Uterus (tissue), 4 donors: ENCODE results near the gene NFIA. TPM values are rescaled to one million over a fixed set of nuclear protein-coding genes. Genes with fewer than 3 reads are reported as not detected.
A peak's percentile ranks its signal among the peaks of the same experiment; 100 is the strongest.

Experiments used
- DNase-seq, 2 donors: peaks; one replicate each; pipeline ENCODE4 v3.0.0-alpha.2; 2019 to 2020
- H3K27ac ChIP-seq, 2 donors: fragments of 200-600 bp; sonication (generic); 1 replicate in 1 of 2; 2 replicates in 1 of 2; pipeline ENCODE4 v1.5.1; 2016 to 2018
- H3K27me3 ChIP-seq, 2 donors: fragments of 200-600 bp; sonication (generic); one replicate each; pipeline ENCODE4 v1.5.1; 2018 to 2019; ENCODE audit warnings: control low read depth in 1 of 2
- H3K36me3 ChIP-seq, 2 donors: fragments of 200-600 bp; sonication (generic); one replicate each; pipeline ENCODE4 v1.5.1; 2019; ENCODE audit warnings: control low read depth in 1 of 2
- H3K4me1 ChIP-seq, 2 donors: fragments of 200-600 bp; sonication (generic); one replicate each; pipeline ENCODE4 v1.5.1; 2018 to 2019; ENCODE audit warnings: control low read depth in 1 of 2
- H3K4me3 ChIP-seq, 2 donors: fragments of 200-600 bp; sonication (generic); 1 replicate in 1 of 2; 2 replicates in 1 of 2; pipeline ENCODE4 v1.5.1; 2018 to 2019; ENCODE audit warnings: mild to moderate bottlenecking in 1 of 2
- H3K9me3 ChIP-seq, 2 donors: fragments of 200-600 bp; sonication (generic); one replicate each; pipeline ENCODE4 v1.5.1; 2019; ENCODE audit warnings: control low read depth in 1 of 2
- POLR2A ChIP-seq, 2 donors: fragments of 450-650 bp; IDR thresholded peaks; one replicate each; pipeline ENCODE4 v1.6.1; 2016; ENCODE audit warnings: antibody characterized with exemption in 2 of 2, mild to moderate bottlenecking in 1 of 2, moderate library complexity in 1 of 2
- intact Hi-C: fragments of 100-400 bp; cut with DNase I; formaldehyde crosslinking; loops from one replicate; pipeline ENCODE4 v1.15.1; 2023; ENCODE audit warnings: low total_unique reads
- total RNA-seq, 4 donors: library from RNA; depleted of rRNA in 3 of 4; stranded (reverse); fragments of >200 nt in 3 of 4; gene quantifications; one replicate each; pipeline versions ENCODE4 v1.1.0 to v1.2.4, GENCODE V29; 2014 to 2023
- TF ChIP-seq, protein P1 (sequence below), 4 experiments: fragments of 200-600 bp in 2 of 4; fragments of 450-650 bp in 2 of 4; sonication (generic) in 2 of 4; IDR thresholded peaks; one replicate each; pipeline ENCODE4 v1.5.1; 2016 to 2019; ENCODE audit warnings: antibody characterized with exemption in 4 of 4, mild to moderate bottlenecking in 2 of 4, moderate library complexity in 1 of 4
- donor health status: DM: yes; HTN: yes; CAD: no.

The NFIA gene
- total RNA-seq, 4 donors from 2014 or later = 49.2 to 116 (median 64.9) TPM

DNA sequence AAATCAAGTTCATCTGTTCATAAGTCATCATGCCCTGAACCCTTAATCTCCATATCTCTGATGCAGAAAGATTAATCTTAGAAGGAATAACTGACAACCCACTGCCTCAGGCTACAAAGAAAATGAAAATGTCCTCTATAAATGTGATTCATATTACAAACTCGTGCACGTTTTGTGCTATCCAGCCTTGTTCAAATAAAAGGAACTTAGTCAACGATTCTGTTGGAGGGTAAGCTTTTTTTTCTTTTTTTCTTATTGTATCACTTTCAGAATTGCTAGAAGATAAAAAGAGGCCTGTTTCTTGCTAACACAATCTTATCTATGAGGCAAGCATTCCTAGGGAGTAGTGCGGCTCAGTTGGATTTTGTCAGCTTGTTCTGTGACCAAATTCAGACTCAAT is 414.1 kb downstream of the NFIA start:
- H3K4me3 ChIP-seq = no peak overlapping the region
- peak overlapping the region in 1 of 2 donors; percentile 9 for H3K27ac ChIP-seq
- H3K4me1 ChIP-seq = no peaks in the 10 kb centered on the region
- no peak for DNase-seq
- no peaks in the 10 kb centered on the region for H3K9me3 ChIP-seq
- no peaks in the 10 kb centered on the region for H3K36me3 ChIP-seq
- intact Hi-C loops = no loop called here
- no peak for TF ChIP-seq POLR2A (IDR thresholded peaks at IDR 0.05)
- no peaks in the 10 kb centered on the region for H3K27me3 ChIP-seq

DNA sequence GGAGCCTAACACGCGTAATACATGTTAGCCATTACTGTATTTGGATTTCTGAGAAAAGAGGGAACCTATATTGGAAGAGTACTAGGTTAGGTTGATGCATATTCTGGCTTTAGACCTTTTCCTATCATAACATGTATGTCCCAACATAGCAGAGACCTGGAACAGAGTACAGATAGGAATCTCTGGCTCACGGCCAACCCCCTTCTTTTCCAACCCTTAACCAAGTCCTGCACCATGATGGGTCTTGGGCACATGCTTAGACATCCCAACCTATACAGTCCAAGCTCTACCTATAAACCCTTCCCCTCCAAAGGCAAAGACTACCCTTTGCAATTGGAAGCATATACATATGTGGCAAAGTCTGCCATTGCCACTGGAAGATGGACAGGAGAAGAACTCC is 414.7 kb downstream of the NFIA start:
- peak overlapping the region in 1 of 2 donors; percentile 9 for H3K27ac ChIP-seq
- no peaks in the 10 kb centered on the region for H3K4me1 ChIP-seq
- no peaks in the 10 kb centered on the region for H3K9me3 ChIP-seq
- TF ChIP-seq POLR2A (IDR thresholded peaks at IDR 0.05) = no peak
- TF ChIP-seq, protein P1, sequence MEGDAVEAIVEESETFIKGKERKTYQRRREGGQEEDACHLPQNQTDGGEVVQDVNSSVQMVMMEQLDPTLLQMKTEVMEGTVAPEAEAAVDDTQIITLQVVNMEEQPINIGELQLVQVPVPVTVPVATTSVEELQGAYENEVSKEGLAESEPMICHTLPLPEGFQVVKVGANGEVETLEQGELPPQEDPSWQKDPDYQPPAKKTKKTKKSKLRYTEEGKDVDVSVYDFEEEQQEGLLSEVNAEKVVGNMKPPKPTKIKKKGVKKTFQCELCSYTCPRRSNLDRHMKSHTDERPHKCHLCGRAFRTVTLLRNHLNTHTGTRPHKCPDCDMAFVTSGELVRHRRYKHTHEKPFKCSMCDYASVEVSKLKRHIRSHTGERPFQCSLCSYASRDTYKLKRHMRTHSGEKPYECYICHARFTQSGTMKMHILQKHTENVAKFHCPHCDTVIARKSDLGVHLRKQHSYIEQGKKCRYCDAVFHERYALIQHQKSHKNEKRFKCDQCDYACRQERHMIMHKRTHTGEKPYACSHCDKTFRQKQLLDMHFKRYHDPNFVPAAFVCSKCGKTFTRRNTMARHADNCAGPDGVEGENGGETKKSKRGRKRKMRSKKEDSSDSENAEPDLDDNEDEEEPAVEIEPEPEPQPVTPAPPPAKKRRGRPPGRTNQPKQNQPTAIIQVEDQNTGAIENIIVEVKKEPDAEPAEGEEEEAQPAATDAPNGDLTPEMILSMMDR (IDR thresholded peaks at IDR 0.05) = no peak
- H3K27me3 ChIP-seq = no peaks in the 10 kb centered on the region
- intact Hi-C loops = no loop called here
- no peaks in the 10 kb centered on the region for H3K36me3 ChIP-seq
- H3K4me3 ChIP-seq = no peak overlapping the region
- no peak for DNase-seq

- no peak for DNase-seq
- intact Hi-C loops = no loop called here
- H3K9me3 ChIP-seq = no peaks in the 10 kb centered on the region
- no peak overlapping the region for H3K4me3 ChIP-seq
- no peaks in the 10 kb centered on the region for H3K27me3 ChIP-seq
- H3K4me1 ChIP-seq = no peaks in the 10 kb centered on the region
- H3K36me3 ChIP-seq = no peaks in the 10 kb centered on the region
- no peak for TF ChIP-seq POLR2A (IDR thresholded peaks at IDR 0.05)
- TF ChIP-seq, protein P1 (IDR thresholded peaks at IDR 0.05) = no peak
- no peak overlapping the region for H3K27ac ChIP-seq
Observed at GRCh38 chr1:61498342-61498741, 416.0 kb downstream of the NFIA start.

DNA sequence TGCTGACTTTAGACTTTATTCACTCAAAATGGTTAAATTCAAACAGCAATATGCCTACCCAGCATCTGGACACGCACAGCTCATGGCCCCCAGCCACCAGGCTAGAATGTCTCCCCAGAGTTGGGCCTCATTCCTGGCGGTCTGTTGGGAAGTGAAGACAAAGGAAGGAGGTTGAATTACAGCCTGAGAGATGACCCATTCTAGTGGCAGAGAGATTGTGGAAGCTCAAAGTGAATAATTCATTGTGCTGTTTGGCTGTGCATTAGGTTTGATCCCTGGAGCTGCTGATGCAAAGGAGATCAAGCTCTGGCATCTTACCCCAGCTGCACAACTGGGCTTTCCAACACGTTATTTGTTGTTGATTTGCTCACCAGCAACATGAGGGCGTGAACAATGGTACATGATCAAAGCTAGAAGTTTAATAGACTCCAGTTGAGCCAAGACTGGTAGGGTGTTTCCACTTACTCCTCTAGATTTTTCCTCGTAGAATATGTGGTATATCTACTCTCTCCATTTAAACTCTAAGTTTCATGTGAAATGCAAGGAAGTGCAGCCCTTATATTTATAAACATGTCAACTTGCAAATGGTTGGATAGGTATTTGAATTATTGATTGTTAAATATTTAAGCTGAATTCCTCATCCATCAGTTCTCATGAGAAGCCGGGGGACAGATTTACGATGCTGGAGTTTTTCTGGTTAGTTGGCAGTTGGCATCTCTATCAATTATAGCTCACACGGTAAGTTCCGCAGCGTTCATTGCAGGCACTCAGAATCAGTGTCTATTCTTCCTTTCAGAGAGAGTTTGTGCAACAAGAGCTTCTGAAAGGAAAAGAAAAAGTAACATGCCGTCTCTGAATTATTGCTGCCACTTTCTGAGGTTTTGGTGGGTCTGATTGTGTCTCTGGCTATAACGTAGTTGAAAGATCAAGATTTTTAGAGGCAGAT is 419.9 kb downstream of the NFIA start:
- no peaks in the 10 kb centered on the region for H3K27me3 ChIP-seq
- no peaks in the 10 kb centered on the region for H3K9me3 ChIP-seq
- H3K27ac ChIP-seq = no peak overlapping the region
- DNase-seq = no peak
- no peaks in the 10 kb centered on the region for H3K4me1 ChIP-seq
- intact Hi-C loops = no loop called here
- no peak overlapping the region for H3K4me3 ChIP-seq
- H3K36me3 ChIP-seq = no peaks in the 10 kb centered on the region
- TF ChIP-seq POLR2A (IDR thresholded peaks at IDR 0.05) = no peak
- TF ChIP-seq, protein P1 (IDR thresholded peaks at IDR 0.05) = no peak

GRCh38 chr1:61504305-61504704 is 421.9 kb downstream of the NFIA start:
- Histone ChIP-seq H3K4me1 (no peaks in the 10 kb centered on the region), H3K4me3 (no peak overlapping the region), H3K27me3 (no peaks in the 10 kb centered on the region), H3K9me3 (no peaks in the 10 kb centered on the region), H3K36me3 (no peaks in the 10 kb centered on the region), H3K27ac (no peak overlapping the region)
- intact Hi-C loops = no loop called here
- no peak for DNase-seq
- TF ChIP-seq, protein P1 (IDR thresholded peaks at IDR 0.05) = no peak
- TF ChIP-seq POLR2A (IDR thresholded peaks at IDR 0.05) = no peak
